ENCODE results near the gene DNMT3A.
A peak's percentile ranks its signal among the peaks of the same experiment; 100 is the strongest.

Gene DNMT3A

DNA sequence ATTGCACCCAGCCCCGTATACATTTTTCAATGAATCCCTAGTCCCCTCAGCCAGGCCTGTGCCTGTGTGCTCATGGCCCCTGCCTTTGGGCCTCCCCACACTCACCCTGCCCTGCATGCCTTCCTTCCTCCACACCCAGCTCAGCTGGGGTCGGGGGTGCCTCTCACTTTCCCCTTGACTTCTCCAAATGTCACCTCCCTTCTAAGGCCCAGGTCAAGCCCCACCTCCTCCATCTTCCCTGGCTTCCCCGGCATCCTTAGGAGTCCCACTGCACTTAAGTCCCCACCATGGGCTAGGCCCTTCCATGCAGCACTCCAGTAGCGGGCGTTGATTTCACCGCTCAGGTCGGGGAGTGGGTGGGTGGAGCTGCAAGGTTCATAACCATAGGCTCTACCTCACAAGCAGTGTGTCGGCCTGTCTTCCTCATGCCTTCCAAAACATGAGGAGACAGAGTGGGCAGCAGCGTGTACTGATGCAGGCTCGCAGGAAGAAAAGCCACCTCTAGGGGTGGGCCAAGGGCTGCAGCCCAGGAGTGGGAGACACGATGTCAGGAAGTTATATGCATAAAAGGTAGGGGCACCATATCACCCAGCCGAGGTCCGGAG lies 47.7 kb downstream of the DNMT3A start:
- TF ChIP-seq, protein P1, sequence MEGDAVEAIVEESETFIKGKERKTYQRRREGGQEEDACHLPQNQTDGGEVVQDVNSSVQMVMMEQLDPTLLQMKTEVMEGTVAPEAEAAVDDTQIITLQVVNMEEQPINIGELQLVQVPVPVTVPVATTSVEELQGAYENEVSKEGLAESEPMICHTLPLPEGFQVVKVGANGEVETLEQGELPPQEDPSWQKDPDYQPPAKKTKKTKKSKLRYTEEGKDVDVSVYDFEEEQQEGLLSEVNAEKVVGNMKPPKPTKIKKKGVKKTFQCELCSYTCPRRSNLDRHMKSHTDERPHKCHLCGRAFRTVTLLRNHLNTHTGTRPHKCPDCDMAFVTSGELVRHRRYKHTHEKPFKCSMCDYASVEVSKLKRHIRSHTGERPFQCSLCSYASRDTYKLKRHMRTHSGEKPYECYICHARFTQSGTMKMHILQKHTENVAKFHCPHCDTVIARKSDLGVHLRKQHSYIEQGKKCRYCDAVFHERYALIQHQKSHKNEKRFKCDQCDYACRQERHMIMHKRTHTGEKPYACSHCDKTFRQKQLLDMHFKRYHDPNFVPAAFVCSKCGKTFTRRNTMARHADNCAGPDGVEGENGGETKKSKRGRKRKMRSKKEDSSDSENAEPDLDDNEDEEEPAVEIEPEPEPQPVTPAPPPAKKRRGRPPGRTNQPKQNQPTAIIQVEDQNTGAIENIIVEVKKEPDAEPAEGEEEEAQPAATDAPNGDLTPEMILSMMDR (IDR thresholded peaks at IDR 0.05; ENCODE audit: borderline replicate concordance, extremely low read depth, low read length, poor library complexity, severe bottlenecking), result no peak
- no peak for TF ChIP-seq EZH2 (IDR thresholded peaks at IDR 0.05; ENCODE audit: borderline replicate concordance, low read depth, low read length, severe bottlenecking)
- H4K20me1 ChIP-seq (ENCODE audit: insufficient read depth, low read length), result no peaks in the 10 kb centered on the region
- no peak overlapping the region for H3K4me2 ChIP-seq (ENCODE audit: insufficient read depth, low read length)
- no peak overlapping the region for H3K4me3 ChIP-seq (ENCODE audit: low read depth in 1 of 2, low read length in 2 of 2)
- H3K79me2 ChIP-seq (ENCODE audit: insufficient read depth, low read length), result no peaks in the 10 kb centered on the region
- peak overlapping the region; percentile 82 for H3K27ac ChIP-seq (ENCODE audit: low read length)
- H3K9ac ChIP-seq (ENCODE audit: low read depth, low read length), result peak overlapping the region; percentile 39
- no peak overlapping the region for H2AFZ ChIP-seq (ENCODE audit: low read depth, low read length)
- H3K4me1 ChIP-seq (ENCODE audit: insufficient read depth, low read length), result peaks cover 20% of the 10 kb centered on the region
- no peaks in the 10 kb centered on the region for H3K9me3 ChIP-seq (ENCODE audit: insufficient read depth, low read length, severe bottlenecking)
- ATAC-seq (ENCODE audit: insufficient read depth, low read depth) (no peak), DNase-seq (no peak)
- H3K27me3 ChIP-seq (ENCODE audit: insufficient read depth, low read length, poor library complexity), result no peaks in the 10 kb centered on the region
- H3K36me3 ChIP-seq (ENCODE audit: insufficient read depth, low read length), result peaks cover 12% of the 10 kb centered on the region

DNA sequence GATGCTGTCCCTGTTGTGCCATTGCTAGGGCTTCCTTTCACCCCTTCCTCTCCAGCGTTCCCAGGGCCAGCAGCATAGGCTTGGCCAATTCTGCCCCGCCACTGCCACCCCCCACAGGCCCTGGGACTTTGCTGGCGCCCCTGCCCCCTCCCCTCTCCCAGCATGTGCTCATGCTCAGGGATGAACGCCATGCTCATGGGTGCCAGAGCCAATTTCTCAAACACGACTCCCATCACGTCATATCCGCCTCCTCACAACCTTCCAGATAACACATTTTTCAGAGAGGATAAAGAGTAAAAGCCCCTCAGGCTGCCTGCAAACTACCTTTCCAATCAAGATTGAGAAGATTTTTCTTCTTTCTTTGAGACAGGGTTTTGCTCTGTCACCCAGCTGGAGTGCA lies 48.6 kb downstream of the DNMT3A start:
- Histone ChIP-seq H3K4me3 (ENCODE audit: low read depth in 1 of 2, low read length in 2 of 2) (no peak overlapping the region), H3K9ac (ENCODE audit: low read depth, low read length) (no peak overlapping the region), H3K27ac (ENCODE audit: low read length) (no peak overlapping the region), H3K4me1 (ENCODE audit: insufficient read depth, low read length) (peaks cover 20% of the 10 kb centered on the region), H3K79me2 (ENCODE audit: insufficient read depth, low read length) (no peaks in the 10 kb centered on the region), H3K27me3 (ENCODE audit: insufficient read depth, low read length, poor library complexity) (no peaks in the 10 kb centered on the region), H3K36me3 (ENCODE audit: insufficient read depth, low read length) (peaks cover 8% of the 10 kb centered on the region), H3K9me3 (ENCODE audit: insufficient read depth, low read length, severe bottlenecking) (no peaks in the 10 kb centered on the region), H4K20me1 (ENCODE audit: insufficient read depth, low read length) (no peaks in the 10 kb centered on the region), H3K4me2 (ENCODE audit: insufficient read depth, low read length) (no peak overlapping the region), H2AFZ (ENCODE audit: low read depth, low read length) (no peak overlapping the region)
- no peak for ATAC-seq (ENCODE audit: insufficient read depth, low read depth)
- TF ChIP-seq, protein P1 (IDR thresholded peaks at IDR 0.05; ENCODE audit: borderline replicate concordance, extremely low read depth, low read length, poor library complexity, severe bottlenecking), result no peak
- TF ChIP-seq EZH2 (IDR thresholded peaks at IDR 0.05; ENCODE audit: borderline replicate concordance, low read depth, low read length, severe bottlenecking), result no peak
- no peak for DNase-seq

DNA sequence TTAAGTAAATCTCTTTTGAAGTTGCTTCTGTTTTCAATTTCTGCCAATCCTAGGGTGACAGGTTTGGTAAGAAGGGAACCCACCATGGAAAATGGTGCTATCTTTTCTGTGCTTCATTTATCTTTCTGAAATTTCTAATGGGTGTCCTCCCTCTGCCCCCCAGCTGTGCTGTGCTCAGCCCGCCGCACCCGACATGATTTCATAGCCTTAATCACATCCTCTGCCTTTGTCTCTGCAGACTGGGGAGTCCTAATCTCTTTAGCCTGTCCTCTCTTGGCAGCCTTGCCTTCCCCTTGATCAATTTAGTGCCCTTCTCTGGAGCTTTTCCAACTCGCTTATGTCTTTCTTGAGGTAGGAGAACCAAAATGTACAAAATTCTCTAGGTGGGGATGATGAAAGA lies 49.3 kb downstream of the DNMT3A start:
- no peaks in the 10 kb centered on the region for H4K20me1 ChIP-seq (ENCODE audit: insufficient read depth, low read length)
- ATAC-seq (ENCODE audit: insufficient read depth, low read depth) (no peak), DNase-seq (no peak)
- no peaks in the 10 kb centered on the region for H3K9me3 ChIP-seq (ENCODE audit: insufficient read depth, low read length, severe bottlenecking)
- H3K36me3 ChIP-seq (ENCODE audit: insufficient read depth, low read length), result peaks cover 7% of the 10 kb centered on the region; the same call in 1 of the 2 replicates
- no peak overlapping the region for H3K9ac ChIP-seq (ENCODE audit: low read depth, low read length)
- H3K4me1 ChIP-seq (ENCODE audit: insufficient read depth, low read length), result peaks cover 20% of the 10 kb centered on the region
- H3K4me3 ChIP-seq (ENCODE audit: low read depth in 1 of 2, low read length in 2 of 2), result no peak overlapping the region
- H3K4me2 ChIP-seq (ENCODE audit: insufficient read depth, low read length), result no peak overlapping the region
- no peak overlapping the region for H3K27ac ChIP-seq (ENCODE audit: low read length)
- no peaks in the 10 kb centered on the region for H3K27me3 ChIP-seq (ENCODE audit: insufficient read depth, low read length, poor library complexity)
- no peak overlapping the region for H2AFZ ChIP-seq (ENCODE audit: low read depth, low read length)
- H3K79me2 ChIP-seq (ENCODE audit: insufficient read depth, low read length), result no peaks in the 10 kb centered on the region
- TF ChIP-seq EZH2 (IDR thresholded peaks at IDR 0.05; ENCODE audit: borderline replicate concordance, low read depth, low read length, severe bottlenecking), result no peak
- TF ChIP-seq, protein P1 (IDR thresholded peaks at IDR 0.05; ENCODE audit: borderline replicate concordance, extremely low read depth, low read length, poor library complexity, severe bottlenecking), result no peak

Measured in DND-41 (cell line).